Stimulated activated CD4-positive, alpha-beta T cell treated with anti-CD3 and anti-CD28 coated beads, Interleukin-12 subunit alpha, Interleukin-12 subunit beta, amount 100 ng/mL, for 4 hours (primary cell): Measurements from ENCODE around the gene EML1.
"Not testable (repeated sequence)": the region's sequence is repeated elsewhere in the genome, so short reads cannot be mapped to it uniquely, and the experiment has no call there.

Experiments used
- DNase-seq: peaks from one replicate; pipeline ENCODE4 v3.0.0-alpha.2; 2020

The EML1 gene

GRCh38 chr14:99755629-99756603 is 37.3 kb upstream of the EML1 start:
- DNase-seq = no peak

- no peak for DNase-seq
Observed at GRCh38 chr14:99756796-99757195, 36.4 kb upstream of the EML1 start.

GRCh38 chr14:99757331-99758070 is 35.7 kb upstream of the EML1 start:
- DNase-seq = no peak

- no peak for DNase-seq
Observed at GRCh38 chr14:99758121-99758821, 34.9 kb upstream of the EML1 start.

GRCh38 chr14:99758872-99759545 is 34.2 kb upstream of the EML1 start:
- DNase-seq = no peak

GRCh38 chr14:99759546-99759925 is 33.7 kb upstream of the EML1 start:
- DNase-seq = no peak

- DNase-seq = no peak
Observed at GRCh38 chr14:99760817-99761216, 32.4 kb upstream of the EML1 start.

- not testable (repeated sequence) for DNase-seq
Observed at GRCh38 chr14:99762911-99763310, 30.3 kb upstream of the EML1 start.

- no peak for DNase-seq
Observed at GRCh38 chr14:99763527-99764221, 29.5 kb upstream of the EML1 start.

GRCh38 chr14:99764222-99764706 is 28.9 kb upstream of the EML1 start:
- DNase-seq = no peak

GRCh38 chr14:99768381-99768780 is 24.8 kb upstream of the EML1 start:
- no peak for DNase-seq

GRCh38 chr14:99769123-99769522 is 24.1 kb upstream of the EML1 start:
- DNase-seq = no peak

GRCh38 chr14:99769799-99770198 is 23.4 kb upstream of the EML1 start:
- no peak for DNase-seq

- DNase-seq = no peak
Observed at GRCh38 chr14:99772371-99773283, 20.6 kb upstream of the EML1 start.

- DNase-seq = no peak
Observed at GRCh38 chr14:99773521-99774497, 19.4 kb upstream of the EML1 start.

- no peak for DNase-seq
Observed at GRCh38 chr14:99774556-99775307, 18.5 kb upstream of the EML1 start.

GRCh38 chr14:99775351-99775750 is 17.9 kb upstream of the EML1 start:
- DNase-seq = no peak

GRCh38 chr14:99777951-99778350 is 15.3 kb upstream of the EML1 start:
- no peak for DNase-seq

- no peak for DNase-seq
Observed at GRCh38 chr14:99779751-99780150, 13.5 kb upstream of the EML1 start.
